HPDE6-E6E7 (cell line): ENCODE data around the gene ERH.
"Not testable (repeated sequence)": the region's sequence is repeated elsewhere in the genome, so short reads cannot be mapped to it uniquely, and the experiment has no call there.

Source experiments
- DNase-seq: peaks from one replicate; pipeline ENCODE4 v3.0.0; 2011; ENCODE audit warnings: missing footprints; ENCODE audit errors: extremely low spot score

Gene ERH

GRCh38 chr14:69398818-69399210 lies 715 bp upstream of the ERH start:
- DNase-seq: no peak

- no peak for DNase-seq
Observed at GRCh38 chr14:69395929-69396328, 2.2 kb downstream of the ERH start.

- DNase-seq: no peak
Observed at GRCh38 chr14:69392481-69392880, 5.6 kb downstream of the ERH start.

GRCh38 chr14:69391400-69391799 lies 6.7 kb downstream of the ERH start:
- DNase-seq: not testable (repeated sequence)

- DNase-seq: no peak
Observed at GRCh38 chr14:69387311-69387710, 10.8 kb downstream of the ERH start.

- DNase-seq: no peak
Observed at GRCh38 chr14:69378274-69378673, 19.8 kb downstream of the ERH start.

GRCh38 chr14:69376439-69376838 lies 21.7 kb downstream of the ERH start:
- DNase-seq: no peak

GRCh38 chr14:69375722-69376121 lies 22.4 kb downstream of the ERH start:
- DNase-seq: no peak

GRCh38 chr14:69375182-69375581 lies 22.9 kb downstream of the ERH start:
- DNase-seq: no peak

- DNase-seq: no peak
Observed at GRCh38 chr14:69374235-69374634, 23.9 kb downstream of the ERH start.

GRCh38 chr14:69373104-69373503 lies 25.0 kb downstream of the ERH start:
- no peak for DNase-seq

- no peak for DNase-seq
Observed at GRCh38 chr14:69372146-69372545, 26.0 kb downstream of the ERH start.

- DNase-seq: no peak
Observed at GRCh38 chr14:69370061-69370460, 28.0 kb downstream of the ERH start.

GRCh38 chr14:69368381-69368780 lies 29.7 kb downstream of the ERH start:
- no peak for DNase-seq

- DNase-seq: no peak
Observed at GRCh38 chr14:69366761-69367160, 31.3 kb downstream of the ERH start.

- DNase-seq: no peak
Observed at GRCh38 chr14:69366069-69366468, 32.0 kb downstream of the ERH start.

- DNase-seq: no peak
Observed at GRCh38 chr14:69364378-69364777, 33.7 kb downstream of the ERH start.

- no peak for DNase-seq
Observed at GRCh38 chr14:69363964-69364363, 34.1 kb downstream of the ERH start.

GRCh38 chr14:69363055-69363454 lies 35.0 kb downstream of the ERH start:
- DNase-seq: no peak

GRCh38 chr14:69360438-69361108 lies 37.5 kb downstream of the ERH start:
- DNase-seq: no peak

GRCh38 chr14:69358966-69359365 lies 39.1 kb downstream of the ERH start:
- no peak for DNase-seq

- DNase-seq: no peak
Observed at GRCh38 chr14:69358233-69358963, 39.7 kb downstream of the ERH start.

- DNase-seq: no peak
Observed at GRCh38 chr14:69357544-69358200, 40.4 kb downstream of the ERH start.
